ENCODE results near the gene ZFYVE28.

GRCh38 chr4:2399631-2400190, 18.7 kb downstream of the ZFYVE28 start:
- TF ChIP-seq CTCF (conservative IDR thresholded peaks at IDR 0.05) (no peak), EZH2 (IDR thresholded peaks at IDR 0.05; ENCODE audit: low read depth) (no peak)
